ENCODE results near the gene GOLGB1.

- no peak for TF ChIP-seq CTCF (IDR thresholded peaks at IDR 0.05; ENCODE audit: extremely low read depth in 1 of 2, insufficient read depth in 1 of 2, low read depth in 1 of 2, low read length in 2 of 2)
- TF ChIP-seq EZH2 (IDR thresholded peaks at IDR 0.05; ENCODE audit: borderline replicate concordance, low read depth, low read length, severe bottlenecking), result no peak
- TF ChIP-seq POLR2A (IDR thresholded peaks at IDR 0.05; ENCODE audit: low read depth, low read length), result no peak
- no peak for TF ChIP-seq MAX (IDR thresholded peaks at IDR 0.05; ENCODE audit: insufficient read depth, insufficient read length)
- no peak for TF ChIP-seq POLR2AphosphoS5 (IDR thresholded peaks at IDR 0.05; ENCODE audit: insufficient read depth, low read depth, low read length)
- TF ChIP-seq MYC (IDR thresholded peaks at IDR 0.05; ENCODE audit: low read depth, low read length), result no peak
- no peak for TF ChIP-seq FOS (IDR thresholded peaks at IDR 0.05; ENCODE audit: borderline replicate concordance, insufficient read depth, low read length)
- no peak for TF ChIP-seq JUN (IDR thresholded peaks at IDR 0.05; ENCODE audit: borderline replicate concordance, insufficient read depth, insufficient read length, low read depth)
- TF ChIP-seq GATA2 (IDR thresholded peaks at IDR 0.05; ENCODE audit: insufficient read depth, insufficient read length, low read depth, low read length), result no peak
Observed at GRCh38 chr3:121752261-121752660, 2.7 kb upstream of the GOLGB1 start.
